ENCODE results near the gene FIGLA.

- no peak for TF ChIP-seq CTCF (IDR thresholded peaks at IDR 0.05 in 2 of 3, conservative IDR thresholded peaks at IDR 0.05 in 1 of 3; ENCODE audit: borderline replicate concordance in 1 of 3, insufficient read depth in 1 of 3, low read depth in 2 of 3, low read length in 2 of 3)
- no peak for TF ChIP-seq CEBPB (IDR thresholded peaks at IDR 0.05; ENCODE audit: low read depth)
- TF ChIP-seq POLR2A (IDR thresholded peaks at IDR 0.05; ENCODE audit: borderline replicate concordance, extremely low read depth, insufficient read depth, insufficient read length): no peak
- no peak for TF ChIP-seq JUND (IDR thresholded peaks at IDR 0.05)
- no peak for TF ChIP-seq FOSL1 (IDR thresholded peaks at IDR 0.05; ENCODE audit: low read depth)
- no peak for TF ChIP-seq EZH2 (IDR thresholded peaks at IDR 0.05)
- TF ChIP-seq RAD21 (IDR thresholded peaks at IDR 0.05; ENCODE audit: low read depth): no peak
- no peak for TF ChIP-seq YY1 (IDR thresholded peaks at IDR 0.05; ENCODE audit: extremely low read depth, insufficient replicate concordance, low read depth, low read length)
- no peak for TF ChIP-seq SRF (IDR thresholded peaks at IDR 0.05; ENCODE audit: low read depth)
- no peak for TF ChIP-seq CBX3 (IDR thresholded peaks at IDR 0.05; ENCODE audit: low read depth)
- TF ChIP-seq POLR2AphosphoS5 (IDR thresholded peaks at IDR 0.05; ENCODE audit: low read depth, low read length): no peak
Measured at GRCh38 chr2:70837980-70838925, 47.8 kb upstream of the FIGLA start.
